Hematopoietic multipotent progenitor cell treated with erythropoietin and hydrocortisone succinate and interleukin-3 and kit ligand, for 17 days (in vitro differentiated cells): ENCODE data around the gene CSTPP1.
A peak's percentile ranks its signal among the peaks of the same experiment; 100 is the strongest.

Experiments used
- DNase-seq: peaks from one replicate; pipeline ENCODE4 v3.0.0-alpha.2; 2015; ENCODE audit warnings: low spot score

Gene CSTPP1

GRCh38 chr11:47136327-47136726 is 199.8 kb downstream of the CSTPP1 start:
- no peak for DNase-seq

DNA sequence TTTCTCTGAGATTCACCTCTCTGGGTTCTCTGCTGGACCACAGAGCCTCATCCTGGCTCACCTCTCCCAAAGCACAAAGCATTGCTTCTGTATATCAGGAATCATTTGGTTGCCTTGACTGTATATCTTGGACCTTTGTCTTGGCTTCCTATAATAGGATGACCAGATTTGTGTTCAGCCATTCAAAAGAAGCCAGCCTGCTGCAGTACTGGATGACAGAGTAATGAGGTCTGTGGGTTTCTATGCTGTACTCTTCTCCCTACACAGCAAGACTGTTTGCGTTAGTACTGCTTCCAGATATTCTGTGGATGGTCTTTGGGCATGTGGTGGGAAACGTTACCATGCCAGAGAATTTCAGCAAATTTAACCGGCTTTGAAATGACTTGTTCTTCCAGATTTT is 200.4 kb downstream of the CSTPP1 start:
- DNase-seq, result no peak

- DNase-seq, result no peak
Observed at GRCh38 chr11:47137476-47137875, 200.9 kb downstream of the CSTPP1 start.

DNA sequence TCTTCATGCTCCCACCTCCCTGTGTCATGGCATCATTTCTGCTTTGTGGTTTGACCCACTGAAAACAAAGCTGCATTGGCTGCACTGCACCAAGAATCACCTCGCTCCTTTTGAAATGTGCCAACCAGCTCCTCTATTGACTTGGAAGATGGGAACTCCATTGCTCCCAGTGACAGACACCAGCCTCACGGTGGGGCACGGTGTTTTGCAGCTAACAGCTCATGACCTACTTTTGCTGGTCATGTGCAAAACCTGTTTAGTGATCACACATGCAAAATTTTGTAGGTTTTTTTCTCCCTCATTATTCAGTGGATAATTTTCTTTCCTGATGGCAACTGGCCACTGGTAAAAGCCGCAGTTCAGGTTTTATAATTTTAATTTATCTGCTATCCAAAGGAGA is 203.3 kb downstream of the CSTPP1 start:
- DNase-seq, result no peak

- no peak for DNase-seq
Observed at GRCh38 chr11:47143322-47143721, 206.8 kb downstream of the CSTPP1 start.

DNA sequence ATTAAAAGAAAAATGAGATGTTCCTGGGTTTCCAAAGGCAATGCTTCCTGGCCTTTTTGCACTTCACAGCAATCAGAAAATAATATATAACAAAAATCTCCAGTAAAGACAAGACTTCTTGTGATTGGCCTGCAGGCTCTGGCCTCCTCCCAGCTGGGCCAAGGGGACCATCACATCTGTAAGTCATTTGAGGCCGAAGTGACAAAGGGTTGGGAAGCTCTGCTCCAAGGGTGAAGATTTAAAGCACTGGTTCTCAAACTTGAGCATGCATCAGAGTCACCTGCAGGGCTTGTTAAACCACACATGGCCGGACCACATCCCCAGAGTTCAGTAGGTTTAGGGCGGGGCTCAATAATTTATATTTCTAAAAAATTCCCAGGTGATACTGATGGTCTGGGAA is 208.0 kb downstream of the CSTPP1 start:
- DNase-seq, result no peak

DNA sequence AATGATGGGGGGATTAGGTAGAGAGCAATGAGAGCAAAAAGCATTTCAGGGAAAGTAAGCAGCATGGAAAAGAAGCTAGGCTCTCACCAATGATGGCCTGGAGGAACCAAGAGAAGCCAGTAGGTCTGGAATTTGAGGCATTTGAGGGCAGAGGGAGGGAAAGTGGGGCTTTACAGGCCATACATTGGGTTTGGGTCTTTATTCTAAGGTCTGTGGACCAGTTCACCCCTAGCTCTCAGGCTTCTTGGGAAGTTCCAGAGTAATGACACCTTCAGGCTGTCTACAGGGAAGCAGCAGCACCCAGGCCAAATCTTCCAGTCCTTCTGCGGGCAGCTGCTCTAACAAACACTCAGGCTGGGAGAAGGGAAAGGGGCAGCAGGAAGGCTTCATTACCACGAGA is 210.7 kb downstream of the CSTPP1 start:
- no peak for DNase-seq

GRCh38 chr11:47147681-47148080 is 211.1 kb downstream of the CSTPP1 start:
- DNase-seq, result no peak

- no peak for DNase-seq
Observed at GRCh38 chr11:47148270-47148669, 211.7 kb downstream of the CSTPP1 start.

- DNase-seq, result no peak
Observed at GRCh38 chr11:47148903-47149531, 212.5 kb downstream of the CSTPP1 start.

DNA sequence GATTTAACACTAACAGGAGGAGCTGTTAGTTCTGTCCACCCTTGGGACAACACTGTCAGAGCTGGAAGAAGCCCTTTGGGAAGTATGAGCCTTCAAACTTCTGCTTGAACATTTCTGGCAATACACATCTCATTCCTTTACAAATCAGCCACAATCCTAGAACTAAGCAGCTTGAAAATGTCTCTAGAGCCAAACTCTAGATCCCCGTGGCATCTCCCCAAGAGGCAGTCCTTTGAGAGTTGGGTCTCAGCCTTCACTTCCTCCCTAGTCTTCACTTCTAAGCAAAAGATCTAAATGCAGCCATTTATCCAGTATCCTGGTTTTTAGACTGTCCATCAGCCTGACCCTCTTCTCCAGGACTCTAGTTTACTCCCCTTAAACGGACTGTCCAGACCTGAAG is 213.2 kb downstream of the CSTPP1 start:
- DNase-seq, result no peak

GRCh38 chr11:47152126-47152952 is 215.8 kb downstream of the CSTPP1 start:
- DNase-seq, result no peak

- DNase-seq, result peak; percentile 61
Observed at GRCh38 chr11:47152953-47153950, 216.7 kb downstream of the CSTPP1 start.

- no peak for DNase-seq
Observed at GRCh38 chr11:47154616-47155570, 218.3 kb downstream of the CSTPP1 start.

DNA sequence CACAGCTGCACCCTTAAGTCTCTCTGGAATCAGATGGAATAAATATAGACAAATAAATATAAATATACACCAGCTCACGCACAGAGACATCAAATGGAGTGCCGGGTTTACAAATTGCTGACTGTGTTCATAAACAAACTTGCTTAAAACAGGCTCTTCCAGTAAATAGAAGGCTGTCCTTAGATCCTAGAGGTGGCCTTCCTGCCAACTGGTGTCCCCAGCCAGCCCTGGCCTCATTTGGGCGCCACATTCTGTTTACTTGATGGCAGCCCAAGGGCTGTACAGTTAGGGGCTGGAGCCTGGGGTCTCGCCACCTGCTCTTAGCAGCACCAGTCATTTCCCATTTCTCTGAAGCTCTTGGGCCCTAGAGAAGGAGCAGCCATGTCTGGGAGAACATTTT is 219.3 kb downstream of the CSTPP1 start:
- DNase-seq, result no peak

- no peak for DNase-seq
Observed at GRCh38 chr11:47156333-47156732, 219.8 kb downstream of the CSTPP1 start.

GRCh38 chr11:47156951-47157350 is 220.4 kb downstream of the CSTPP1 start:
- no peak for DNase-seq

- DNase-seq, result no peak
Observed at GRCh38 chr11:47157805-47158204, 221.2 kb downstream of the CSTPP1 start.

DNA sequence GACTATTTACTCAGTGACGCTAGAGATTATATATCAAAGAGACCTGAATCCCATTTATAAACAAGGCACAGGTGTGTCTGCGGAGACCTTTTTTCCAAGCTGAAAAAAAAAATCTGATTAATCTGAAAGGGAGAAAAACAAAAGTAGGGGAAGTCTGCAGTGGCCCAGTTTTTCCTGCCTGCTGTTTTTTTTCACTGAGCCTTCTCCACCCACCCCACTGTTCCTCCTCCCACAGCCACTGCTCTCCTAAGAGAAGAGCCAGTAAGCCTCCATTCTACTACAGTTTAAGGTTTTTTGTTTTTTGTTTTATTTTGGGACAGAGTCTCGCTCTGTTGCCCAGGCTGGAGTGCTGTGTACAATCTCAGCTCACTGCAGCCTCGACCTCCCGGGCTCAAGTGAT is 221.7 kb downstream of the CSTPP1 start:
- DNase-seq, result no peak

DNA sequence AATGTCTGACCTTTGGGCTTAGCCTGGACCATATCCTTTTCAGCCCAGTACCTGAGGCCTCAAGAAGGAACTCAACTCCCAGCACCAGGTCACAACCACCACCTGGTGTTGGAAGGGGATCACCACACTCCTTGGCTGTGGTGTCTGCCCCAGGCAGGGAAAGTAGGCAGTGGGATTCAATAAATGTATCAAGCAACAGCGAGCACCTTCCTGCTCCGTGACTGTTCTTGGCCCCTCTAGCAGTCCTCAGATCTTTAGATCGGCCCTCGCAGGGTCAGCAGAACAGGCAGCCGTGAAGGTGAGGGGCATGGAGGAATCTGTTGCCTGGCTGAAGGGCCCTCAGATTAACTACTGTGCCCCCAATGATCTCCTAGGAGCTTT is 224.2 kb downstream of the CSTPP1 start:
- DNase-seq, result no peak

GRCh38 chr11:47161134-47161854 is 224.7 kb downstream of the CSTPP1 start:
- DNase-seq, result peak; percentile 70
